ENCODE results near the gene MOCS2.

Gene MOCS2

GRCh38 chr5:53071738-53072137 is 37.8 kb downstream of the MOCS2 start:
- TF ChIP-seq ZBTB7A (IDR thresholded peaks at IDR 0.05; ENCODE audit: low read depth): no peak
- TF ChIP-seq RAD21 (IDR thresholded peaks at IDR 0.05; ENCODE audit: low read depth): no peak
- no peak for TF ChIP-seq CEBPB (IDR thresholded peaks at IDR 0.05)

DNA sequence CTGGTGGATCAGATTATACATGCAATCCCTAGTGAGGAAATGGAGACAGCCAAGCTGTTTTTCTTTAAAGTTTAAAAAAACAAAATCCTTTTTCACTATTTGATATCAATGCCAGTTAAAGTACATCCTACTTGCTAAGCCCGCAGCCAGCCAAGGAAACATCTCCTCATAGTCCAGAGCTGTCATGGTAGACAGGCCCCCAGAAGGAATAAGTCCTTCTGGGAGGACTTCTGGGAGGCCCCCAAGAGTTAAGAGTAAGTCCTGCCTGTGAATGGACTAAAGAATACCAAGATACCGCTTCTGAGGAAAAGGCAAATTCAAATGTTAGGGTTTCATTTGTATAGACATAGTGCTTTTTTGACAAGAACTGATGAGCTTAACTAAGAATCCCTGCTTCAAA is 38.3 kb downstream of the MOCS2 start:
- no peak for TF ChIP-seq EP300 (IDR thresholded peaks at IDR 0.05; ENCODE audit: borderline replicate concordance)
- no peak for TF ChIP-seq TCF12 (IDR thresholded peaks at IDR 0.05; ENCODE audit: low read depth)
- no peak for TF ChIP-seq FOXM1 (IDR thresholded peaks at IDR 0.05; ENCODE audit: borderline replicate concordance, low read depth)
- TF ChIP-seq YY1 (IDR thresholded peaks at IDR 0.05; ENCODE audit: low read depth): no peak
- TF ChIP-seq NFIC (IDR thresholded peaks at IDR 0.05): no peak
- TF ChIP-seq, protein P1, sequence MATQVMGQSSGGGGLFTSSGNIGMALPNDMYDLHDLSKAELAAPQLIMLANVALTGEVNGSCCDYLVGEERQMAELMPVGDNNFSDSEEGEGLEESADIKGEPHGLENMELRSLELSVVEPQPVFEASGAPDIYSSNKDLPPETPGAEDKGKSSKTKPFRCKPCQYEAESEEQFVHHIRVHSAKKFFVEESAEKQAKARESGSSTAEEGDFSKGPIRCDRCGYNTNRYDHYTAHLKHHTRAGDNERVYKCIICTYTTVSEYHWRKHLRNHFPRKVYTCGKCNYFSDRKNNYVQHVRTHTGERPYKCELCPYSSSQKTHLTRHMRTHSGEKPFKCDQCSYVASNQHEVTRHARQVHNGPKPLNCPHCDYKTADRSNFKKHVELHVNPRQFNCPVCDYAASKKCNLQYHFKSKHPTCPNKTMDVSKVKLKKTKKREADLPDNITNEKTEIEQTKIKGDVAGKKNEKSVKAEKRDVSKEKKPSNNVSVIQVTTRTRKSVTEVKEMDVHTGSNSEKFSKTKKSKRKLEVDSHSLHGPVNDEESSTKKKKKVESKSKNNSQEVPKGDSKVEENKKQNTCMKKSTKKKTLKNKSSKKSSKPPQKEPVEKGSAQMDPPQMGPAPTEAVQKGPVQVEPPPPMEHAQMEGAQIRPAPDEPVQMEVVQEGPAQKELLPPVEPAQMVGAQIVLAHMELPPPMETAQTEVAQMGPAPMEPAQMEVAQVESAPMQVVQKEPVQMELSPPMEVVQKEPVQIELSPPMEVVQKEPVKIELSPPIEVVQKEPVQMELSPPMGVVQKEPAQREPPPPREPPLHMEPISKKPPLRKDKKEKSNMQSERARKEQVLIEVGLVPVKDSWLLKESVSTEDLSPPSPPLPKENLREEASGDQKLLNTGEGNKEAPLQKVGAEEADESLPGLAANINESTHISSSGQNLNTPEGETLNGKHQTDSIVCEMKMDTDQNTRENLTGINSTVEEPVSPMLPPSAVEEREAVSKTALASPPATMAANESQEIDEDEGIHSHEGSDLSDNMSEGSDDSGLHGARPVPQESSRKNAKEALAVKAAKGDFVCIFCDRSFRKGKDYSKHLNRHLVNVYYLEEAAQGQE (IDR thresholded peaks at IDR 0.05; ENCODE audit: low read depth): no peak
- TF ChIP-seq TAF1 (IDR thresholded peaks at IDR 0.05; ENCODE audit: low read depth): no peak
- TF ChIP-seq RAD21 (IDR thresholded peaks at IDR 0.05; ENCODE audit: low read depth): no peak
- TF ChIP-seq ZBTB7A (IDR thresholded peaks at IDR 0.05; ENCODE audit: low read depth): no peak
- no peak for TF ChIP-seq TEAD4 (IDR thresholded peaks at IDR 0.05)
- no peak for TF ChIP-seq USF1 (IDR thresholded peaks at IDR 0.05)

GRCh38 chr5:53069626-53070025 is 39.9 kb downstream of the MOCS2 start:
- no peak for TF ChIP-seq ZBTB7A (IDR thresholded peaks at IDR 0.05; ENCODE audit: low read depth)
- no peak for TF ChIP-seq NFIC (IDR thresholded peaks at IDR 0.05)
- no peak for TF ChIP-seq EP300 (IDR thresholded peaks at IDR 0.05; ENCODE audit: borderline replicate concordance)
- TF ChIP-seq CEBPB (IDR thresholded peaks at IDR 0.05): no peak
- no peak for TF ChIP-seq FOXM1 (IDR thresholded peaks at IDR 0.05; ENCODE audit: borderline replicate concordance, low read depth)
- TF ChIP-seq TAF1 (IDR thresholded peaks at IDR 0.05; ENCODE audit: low read depth): no peak
- no peak for TF ChIP-seq YY1 (IDR thresholded peaks at IDR 0.05; ENCODE audit: low read depth)
- TF ChIP-seq USF1 (IDR thresholded peaks at IDR 0.05): no peak
- TF ChIP-seq RAD21 (IDR thresholded peaks at IDR 0.05; ENCODE audit: low read depth): no peak
- no peak for TF ChIP-seq MAX (IDR thresholded peaks at IDR 0.05)
- TF ChIP-seq, protein P1 (IDR thresholded peaks at IDR 0.05; ENCODE audit: low read depth): no peak

GRCh38 chr5:53068291-53068836 is 41.2 kb downstream of the MOCS2 start:
- TF ChIP-seq MAX (IDR thresholded peaks at IDR 0.05) (no peak), EGR1 (IDR thresholded peaks at IDR 0.05) (no peak), RAD21 (IDR thresholded peaks at IDR 0.05; ENCODE audit: low read depth) (no peak), ZBTB7A (IDR thresholded peaks at IDR 0.05; ENCODE audit: low read depth) (no peak), TAF1 (IDR thresholded peaks at IDR 0.05; ENCODE audit: low read depth) (no peak), TCF12 (IDR thresholded peaks at IDR 0.05; ENCODE audit: low read depth) (no peak), NFIC (IDR thresholded peaks at IDR 0.05) (no peak), CEBPB (IDR thresholded peaks at IDR 0.05) (no peak), USF1 (IDR thresholded peaks at IDR 0.05) (no peak), YY1 (IDR thresholded peaks at IDR 0.05; ENCODE audit: low read depth) (no peak)

DNA sequence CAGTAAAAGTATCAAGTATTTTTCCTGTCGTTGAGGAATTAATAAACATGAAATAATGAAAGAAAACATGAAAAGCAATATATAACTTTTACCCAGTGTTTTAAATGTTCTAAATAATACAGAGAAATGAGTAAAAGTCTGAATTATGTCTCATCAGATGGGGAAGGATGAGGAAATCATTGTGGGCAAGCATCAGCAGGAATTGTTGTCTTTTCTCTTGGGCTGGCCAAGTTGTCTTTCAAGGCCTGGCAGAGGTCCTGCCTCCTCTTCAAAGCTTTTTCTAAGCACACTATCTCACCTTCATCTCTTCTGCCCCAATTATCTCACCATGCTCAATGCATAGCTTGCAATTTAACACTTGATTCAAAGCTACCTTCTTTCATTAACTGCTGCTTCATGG is 41.9 kb downstream of the MOCS2 start:
- TF ChIP-seq EP300 (IDR thresholded peaks at IDR 0.05; ENCODE audit: borderline replicate concordance): no peak
- no peak for TF ChIP-seq CEBPB (IDR thresholded peaks at IDR 0.05)
- no peak for TF ChIP-seq USF1 (IDR thresholded peaks at IDR 0.05)
- no peak for TF ChIP-seq RAD21 (IDR thresholded peaks at IDR 0.05; ENCODE audit: low read depth)
- no peak for TF ChIP-seq NFIC (IDR thresholded peaks at IDR 0.05)
- no peak for TF ChIP-seq EGR1 (IDR thresholded peaks at IDR 0.05)
- no peak for TF ChIP-seq CREB1 (IDR thresholded peaks at IDR 0.05; ENCODE audit: low read depth)
- TF ChIP-seq YY1 (IDR thresholded peaks at IDR 0.05; ENCODE audit: low read depth): no peak
- TF ChIP-seq, protein P1 (IDR thresholded peaks at IDR 0.05; ENCODE audit: low read depth): no peak
- TF ChIP-seq TEAD4 (IDR thresholded peaks at IDR 0.05): no peak
- no peak for TF ChIP-seq FOXM1 (IDR thresholded peaks at IDR 0.05; ENCODE audit: borderline replicate concordance, low read depth)
- no peak for TF ChIP-seq ZBTB7A (IDR thresholded peaks at IDR 0.05; ENCODE audit: low read depth)
- TF ChIP-seq TCF12 (IDR thresholded peaks at IDR 0.05; ENCODE audit: low read depth): no peak
- no peak for TF ChIP-seq MAX (IDR thresholded peaks at IDR 0.05)
- no peak for TF ChIP-seq TAF1 (IDR thresholded peaks at IDR 0.05; ENCODE audit: low read depth)

Measured in Ishikawa (cell line).